A549 (cell line): Measurements from ENCODE around the gene REP15.

ENCODE experiments used
- CHD2 ChIP-seq: fragments of 150-350 bp; IDR thresholded peaks from 2 replicates; pipeline ENCODE4 v1.6.1; 2014; ENCODE audit warnings: low read length; ENCODE audit not compliant: partially characterized antibody
- ESRRA ChIP-seq: fragments of 150-350 bp; IDR thresholded peaks from 2 replicates; pipeline ENCODE4 v1.6.1; 2014; ENCODE audit warnings: mild to moderate bottlenecking, low read length, borderline replicate concordance
- MAFK ChIP-seq: fragments of 450-650 bp; IDR thresholded peaks from 2 replicates; pipeline ENCODE4 v1.6.1; 2014; ENCODE audit not compliant: partially characterized antibody
- POLR2A ChIP-seq: IDR thresholded peaks from 2 replicates; pipeline ENCODE4 v1.6.1; 2012; ENCODE audit warnings: mild to moderate bottlenecking, low read length
- RAD21 ChIP-seq, 2 experiments: fragments of >200 bp in 1 of 2; sonication (Bioruptor Twin) in 1 of 2; formaldehyde crosslinking in 1 of 2; IDR thresholded peaks in 1 of 2; conservative IDR thresholded peaks in 1 of 2; 2 replicates in 1 of 2; 3 replicates in 1 of 2; pipeline ENCODE4 v1.6.1; 2012 to 2018; ENCODE audit warnings: inconsistent platforms in 1 of 2
- TF ChIP-seq, protein P1 (sequence below): fragments of >200 bp; sonication (Bioruptor Twin); formaldehyde crosslinking; IDR thresholded peaks from 3 replicates; pipeline ENCODE4 v1.5.1; 2016
- TF ChIP-seq, protein P2 (sequence below): IDR thresholded peaks from 2 replicates; pipeline ENCODE4 v1.6.1; 2012

DNA sequence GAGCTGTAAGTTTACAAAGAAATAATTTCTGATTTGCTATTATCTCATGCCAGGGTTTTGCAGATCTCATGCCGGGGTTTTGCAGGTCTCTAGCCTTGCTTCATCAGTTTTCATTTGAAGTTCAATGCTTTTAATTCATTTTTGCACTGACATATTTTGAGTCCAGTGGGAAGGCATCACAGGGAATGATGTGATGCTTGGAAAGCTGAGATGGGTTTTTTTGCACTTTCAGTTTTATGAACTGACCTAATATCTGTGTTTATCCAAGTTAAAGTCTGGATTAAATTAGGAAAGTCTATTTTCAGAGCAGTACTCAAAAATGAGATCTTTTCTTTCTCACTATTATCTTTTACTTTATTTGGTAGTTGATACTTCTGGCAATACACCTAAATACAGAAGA is 23.6 kb upstream of the REP15 start:
- TF ChIP-seq, protein P1, sequence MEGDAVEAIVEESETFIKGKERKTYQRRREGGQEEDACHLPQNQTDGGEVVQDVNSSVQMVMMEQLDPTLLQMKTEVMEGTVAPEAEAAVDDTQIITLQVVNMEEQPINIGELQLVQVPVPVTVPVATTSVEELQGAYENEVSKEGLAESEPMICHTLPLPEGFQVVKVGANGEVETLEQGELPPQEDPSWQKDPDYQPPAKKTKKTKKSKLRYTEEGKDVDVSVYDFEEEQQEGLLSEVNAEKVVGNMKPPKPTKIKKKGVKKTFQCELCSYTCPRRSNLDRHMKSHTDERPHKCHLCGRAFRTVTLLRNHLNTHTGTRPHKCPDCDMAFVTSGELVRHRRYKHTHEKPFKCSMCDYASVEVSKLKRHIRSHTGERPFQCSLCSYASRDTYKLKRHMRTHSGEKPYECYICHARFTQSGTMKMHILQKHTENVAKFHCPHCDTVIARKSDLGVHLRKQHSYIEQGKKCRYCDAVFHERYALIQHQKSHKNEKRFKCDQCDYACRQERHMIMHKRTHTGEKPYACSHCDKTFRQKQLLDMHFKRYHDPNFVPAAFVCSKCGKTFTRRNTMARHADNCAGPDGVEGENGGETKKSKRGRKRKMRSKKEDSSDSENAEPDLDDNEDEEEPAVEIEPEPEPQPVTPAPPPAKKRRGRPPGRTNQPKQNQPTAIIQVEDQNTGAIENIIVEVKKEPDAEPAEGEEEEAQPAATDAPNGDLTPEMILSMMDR = no peak
- TF ChIP-seq, protein P2, sequence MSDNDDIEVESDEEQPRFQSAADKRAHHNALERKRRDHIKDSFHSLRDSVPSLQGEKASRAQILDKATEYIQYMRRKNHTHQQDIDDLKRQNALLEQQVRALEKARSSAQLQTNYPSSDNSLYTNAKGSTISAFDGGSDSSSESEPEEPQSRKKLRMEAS = no peak
- TF ChIP-seq ESRRA (no peak), MAFK (no peak), POLR2A (no peak), RAD21 (conservative IDR thresholded peaks at IDR 0.05 in 1 of 2, IDR thresholded peaks at IDR 0.05 in 1 of 2) (no peak), CHD2 (no peak)
